Endothelial cell (in vitro differentiated cells): Measurements from ENCODE around the gene NWD2. TPM values are rescaled to one million over a fixed set of nuclear protein-coding genes. Genes with fewer than 3 reads are reported as not detected.
A peak's percentile ranks its signal among the peaks of the same experiment; 100 is the strongest.

ENCODE experiments used
- DNase-seq: peaks from one replicate; pipeline ENCODE4 v3.0.0; 2021; ENCODE audit warnings: low spot score
- H3K27ac Mint-ChIP-seq: one replicate; pipeline ENCODE4 v1.8.0; 2021; ENCODE audit warnings: mixed read lengths, inconsistent platforms; ENCODE audit not compliant: unreplicated experiment
- H3K27me3 Mint-ChIP-seq: one replicate; pipeline ENCODE4 v1.8.0; 2021; ENCODE audit warnings: mild to moderate bottlenecking, moderate library complexity, mixed read lengths, inconsistent platforms; ENCODE audit not compliant: unreplicated experiment
- H3K36me3 Mint-ChIP-seq: one replicate; pipeline ENCODE4 v1.8.0; 2021; ENCODE audit warnings: mild to moderate bottlenecking, low read depth, mixed read lengths, inconsistent platforms; ENCODE audit not compliant: unreplicated experiment
- H3K4me1 Mint-ChIP-seq: one replicate; pipeline ENCODE4 v1.8.0; 2021; ENCODE audit warnings: mild to moderate bottlenecking, mixed read lengths, inconsistent platforms; ENCODE audit not compliant: unreplicated experiment
- H3K4me3 Mint-ChIP-seq: one replicate; pipeline ENCODE4 v1.8.0; 2021; ENCODE audit warnings: mild to moderate bottlenecking, mixed read lengths, inconsistent platforms; ENCODE audit not compliant: unreplicated experiment
- H3K9me3 Mint-ChIP-seq: one replicate; pipeline ENCODE4 v1.8.0; 2021; ENCODE audit warnings: mixed read lengths, inconsistent platforms; ENCODE audit not compliant: unreplicated experiment
- CTCF ChIP-seq: fragments of 200-600 bp; sonication (generic); IDR thresholded peaks from one replicate; pipeline ENCODE4 v1.5.0; 2021; ENCODE audit warnings: antibody characterized with exemption; ENCODE audit not compliant: unreplicated experiment
- total RNA-seq: library from RNA; stranded (reverse); fragmentation: NEBNext Ultra II Directional; extraction: Animal tissue kit (Norgen Biotek cat#: 25700); gene quantifications from one replicate; pipeline ENCODE4 v1.2.1, GENCODE V29; 2021; ENCODE audit not compliant: unreplicated experiment

Gene NWD2
- total RNA-seq, 1 donor from 2014 or later: not detected

DNA sequence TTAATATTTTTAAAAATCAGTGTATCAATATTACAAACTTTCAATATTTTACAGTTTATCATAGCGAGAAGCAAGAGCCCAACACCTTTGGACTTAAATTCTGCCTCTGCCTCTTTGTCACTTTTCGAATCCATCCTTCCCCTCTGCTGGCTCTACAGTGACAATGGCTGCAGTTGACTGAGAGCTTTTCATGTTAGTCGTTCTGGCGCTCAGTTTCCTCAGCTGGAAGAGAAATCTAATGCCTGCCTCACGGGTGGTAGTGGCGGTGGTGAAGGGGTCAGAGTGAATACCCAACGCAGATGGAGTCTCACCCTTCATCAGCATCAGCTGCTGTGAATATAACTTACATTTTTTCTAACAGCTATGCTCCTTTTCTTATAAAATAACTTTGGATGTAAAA, 144.8 kb downstream of the NWD2 start:
- Mint-ChIP-seq H3K4me3 (no peak overlapping the region), H3K36me3 (no peaks in the 10 kb centered on the region), H3K27ac (no peak overlapping the region), H3K27me3 (peaks cover 4% of the 10 kb centered on the region), H3K9me3 (no peaks in the 10 kb centered on the region), H3K4me1 (no peaks in the 10 kb centered on the region)
- no peak for DNase-seq
- TF ChIP-seq CTCF: no peak

DNA sequence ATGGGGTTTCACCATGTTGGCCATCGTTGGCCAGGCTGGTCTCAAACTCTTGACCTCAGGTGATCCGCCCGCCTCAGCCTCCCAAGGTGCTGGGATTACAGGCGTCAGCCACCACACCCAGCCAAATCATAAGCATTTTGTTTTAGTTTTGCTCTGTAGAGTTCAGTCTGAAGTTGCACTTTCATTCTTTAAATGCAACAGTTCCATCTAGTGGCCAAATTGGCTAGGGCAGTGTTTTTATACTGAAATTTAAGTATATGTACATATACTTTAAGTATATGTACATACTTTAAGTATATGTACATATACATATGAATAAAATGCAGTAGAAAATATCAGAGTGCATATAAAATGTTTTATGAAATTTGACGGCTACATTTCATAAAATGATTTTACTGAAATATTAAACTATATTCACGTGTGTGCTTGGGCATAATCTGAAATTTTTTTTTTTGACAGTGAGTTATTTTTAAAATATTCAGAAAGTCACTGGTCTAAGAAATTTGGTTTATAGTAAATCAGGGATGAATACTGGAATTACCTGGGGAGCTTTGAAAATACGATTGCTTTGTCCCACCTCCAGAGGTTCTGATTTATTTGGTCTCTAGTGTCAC, 145.5 kb downstream of the NWD2 start:
- H3K9me3 Mint-ChIP-seq: no peaks in the 10 kb centered on the region
- no peaks in the 10 kb centered on the region for H3K36me3 Mint-ChIP-seq
- H3K4me3 Mint-ChIP-seq: no peak overlapping the region
- DNase-seq: peak; percentile 52
- H3K4me1 Mint-ChIP-seq: no peaks in the 10 kb centered on the region
- no peak overlapping the region for H3K27ac Mint-ChIP-seq
- peak; percentile 86 for TF ChIP-seq CTCF
- H3K27me3 Mint-ChIP-seq: peaks cover 3% of the 10 kb centered on the region

- DNase-seq: no peak
- Mint-ChIP-seq H3K4me3 (no peak overlapping the region), H3K9me3 (no peaks in the 10 kb centered on the region), H3K4me1 (no peaks in the 10 kb centered on the region), H3K27me3 (peaks cover 1% of the 10 kb centered on the region), H3K27ac (no peak overlapping the region), H3K36me3 (no peaks in the 10 kb centered on the region)
- TF ChIP-seq CTCF: no peak
Observed at GRCh38 chr4:37392521-37393255, 148.1 kb downstream of the NWD2 start.

DNA sequence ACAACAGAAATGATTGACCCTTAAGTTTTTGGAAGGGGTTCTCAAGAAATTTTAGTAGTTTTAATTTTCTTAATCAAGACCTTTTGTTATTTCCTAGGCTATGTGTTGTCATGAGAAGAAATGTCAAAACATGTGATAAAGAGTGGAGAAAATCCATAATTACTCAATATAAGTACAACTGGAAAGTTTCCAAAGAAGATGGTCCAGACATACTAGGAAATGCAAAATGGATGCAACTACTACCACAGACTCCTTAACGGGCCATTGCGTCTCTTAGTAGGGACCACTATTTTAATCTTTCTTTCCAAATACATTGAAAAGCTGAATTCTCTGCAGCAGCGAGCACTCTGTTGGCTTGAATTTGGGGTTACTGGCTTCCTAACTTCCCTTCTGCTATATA, 148.8 kb downstream of the NWD2 start:
- TF ChIP-seq CTCF: no peak
- H3K4me1 Mint-ChIP-seq: no peaks in the 10 kb centered on the region
- peaks cover 1% of the 10 kb centered on the region for H3K27me3 Mint-ChIP-seq
- no peaks in the 10 kb centered on the region for H3K36me3 Mint-ChIP-seq
- no peaks in the 10 kb centered on the region for H3K9me3 Mint-ChIP-seq
- no peak overlapping the region for H3K27ac Mint-ChIP-seq
- H3K4me3 Mint-ChIP-seq: no peak overlapping the region
- DNase-seq: no peak

DNA sequence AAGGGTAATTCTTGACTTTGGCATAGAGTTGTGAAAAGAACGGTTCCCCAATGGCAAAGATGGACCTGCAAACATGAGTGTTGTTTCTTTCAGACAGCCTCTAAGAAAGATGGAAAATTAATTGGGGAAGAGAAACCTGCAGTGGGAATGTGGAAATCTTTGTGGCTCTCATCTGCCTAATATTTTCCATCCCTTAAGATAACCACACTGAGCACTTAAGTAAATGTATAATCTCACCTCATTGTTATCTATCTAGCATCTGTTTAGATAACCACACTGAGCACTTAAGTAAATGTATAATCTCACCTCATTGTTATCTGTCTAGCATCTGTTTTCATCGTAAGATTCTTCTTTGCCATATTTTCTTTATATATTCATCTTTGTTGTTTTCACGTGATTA, 149.3 kb downstream of the NWD2 start:
- DNase-seq: no peak
- Mint-ChIP-seq H3K36me3 (no peaks in the 10 kb centered on the region), H3K27ac (no peak overlapping the region), H3K9me3 (no peaks in the 10 kb centered on the region), H3K4me1 (no peaks in the 10 kb centered on the region), H3K4me3 (no peak overlapping the region), H3K27me3 (peaks cover 1% of the 10 kb centered on the region)
- TF ChIP-seq CTCF: no peak
